ENCODE results near the gene PPP6R3. TPM values are rescaled to one million over a fixed set of nuclear protein-coding genes. Genes with fewer than 3 reads are reported as not detected.

The PPP6R3 gene
- 121 TPM for total RNA-seq

- ATAC-seq: peak; percentile 3
- intact Hi-C loops (cut with DNase I): no loop called here
- DNase-seq (ENCODE audit: low spot score): no peak
These were observed at the start of gene PPP6R3 for GRCh38 chr11:68460741-68461574. TSS of gene PPP6R3 (plus strand) at chr11:68460752. CDS start at chr11:68537665, 76,913 bp downstream.

GRCh38 chr11:68411501-68411991 is 49.0 kb upstream of the PPP6R3 start:
- intact Hi-C loops (cut with DNase I): no loop called here
- DNase-seq (ENCODE audit: low spot score) (no peak), ATAC-seq (no peak)

- intact Hi-C loops (cut with DNase I): no loop called here
- ATAC-seq: no peak
- no peak for DNase-seq (ENCODE audit: low spot score)
These were observed 47.7 kb upstream of the PPP6R3 start for GRCh38 chr11:68412593-68413475.

GRCh38 chr11:68413591-68413999 is 47.0 kb upstream of the PPP6R3 start:
- DNase-seq (ENCODE audit: low spot score): no peak
- intact Hi-C loops (cut with DNase I): no loop called here
- no peak for ATAC-seq

- intact Hi-C loops (cut with DNase I): no loop called here
- DNase-seq (ENCODE audit: low spot score) (no peak), ATAC-seq (no peak)
These were observed 45.9 kb upstream of the PPP6R3 start for GRCh38 chr11:68414496-68415221.

GRCh38 chr11:68416070-68416578 is 44.4 kb upstream of the PPP6R3 start:
- DNase-seq (ENCODE audit: low spot score) (no peak), ATAC-seq (no peak)
- intact Hi-C loops (cut with DNase I): no loop called here

GRCh38 chr11:68418648-68419047 is 41.9 kb upstream of the PPP6R3 start:
- no peak for ATAC-seq
- DNase-seq (ENCODE audit: low spot score): no peak
- intact Hi-C loops (cut with DNase I): no loop called here

GRCh38 chr11:68420171-68420570 is 40.4 kb upstream of the PPP6R3 start:
- intact Hi-C loops (cut with DNase I): no loop called here
- no peak for ATAC-seq

GRCh38 chr11:68423481-68423880 is 37.1 kb upstream of the PPP6R3 start:
- intact Hi-C loops (cut with DNase I): no loop called here
- no peak for DNase-seq (ENCODE audit: low spot score)
- ATAC-seq: no peak

More at GRCh38 chr11:68420171-68420570, 40.4 kb upstream of the PPP6R3 start:
- DNase-seq (ENCODE audit: low spot score): no peak

GRCh38 chr11:68424101-68424632 is 36.4 kb upstream of the PPP6R3 start:
- DNase-seq (ENCODE audit: low spot score) (no peak), ATAC-seq (no peak)
- intact Hi-C loops (cut with DNase I): no loop called here

- intact Hi-C loops (cut with DNase I): no loop called here
- DNase-seq (ENCODE audit: low spot score): no peak
- ATAC-seq: no peak
These were observed 35.3 kb upstream of the PPP6R3 start for GRCh38 chr11:68424981-68425865.

- DNase-seq (ENCODE audit: low spot score) (no peak), ATAC-seq (no peak)
- intact Hi-C loops (cut with DNase I): no loop called here
These were observed 34.6 kb upstream of the PPP6R3 start for GRCh38 chr11:68425866-68426380.

- no peak for ATAC-seq
- intact Hi-C loops (cut with DNase I): no loop called here
- no peak for DNase-seq (ENCODE audit: low spot score)
These were observed 30.9 kb upstream of the PPP6R3 start for GRCh38 chr11:68429661-68430060.

GRCh38 chr11:68430384-68430783 is 30.2 kb upstream of the PPP6R3 start:
- intact Hi-C loops (cut with DNase I): no loop called here
- DNase-seq (ENCODE audit: low spot score) (no peak), ATAC-seq (no peak)

- ATAC-seq (no peak), DNase-seq (ENCODE audit: low spot score) (no peak)
- intact Hi-C loops (cut with DNase I): no loop called here
These were observed 29.8 kb upstream of the PPP6R3 start for GRCh38 chr11:68430801-68431200.

- DNase-seq (ENCODE audit: low spot score) (no peak), ATAC-seq (no peak)
- intact Hi-C loops (cut with DNase I): no loop called here
These were observed 28.4 kb upstream of the PPP6R3 start for GRCh38 chr11:68431984-68432645.

- ATAC-seq (no peak), DNase-seq (ENCODE audit: low spot score) (no peak)
- intact Hi-C loops (cut with DNase I): no loop called here
These were observed 27.7 kb upstream of the PPP6R3 start for GRCh38 chr11:68432874-68433273.

Measured in sciatic nerve (tissue), 2 donors.